Fibroblast of lung (primary cell): ENCODE data around the gene ATP5PD. TPM values are rescaled to one million over a fixed set of nuclear protein-coding genes. Genes with fewer than 3 reads are reported as not detected.

Experiments
- DNase-seq, 2 donors: peaks; one replicate each; pipeline versions ENCODE4 v3.0.0 to v3.0.0-alpha.2; 2010; ENCODE audit warnings: low read depth in 2 of 2
- H2AFZ ChIP-seq: 2 replicates; pipeline ENCODE4 v1.5.1; 2012; ENCODE audit warnings: low read length, control low read depth, inconsistent platforms
- H3K27ac ChIP-seq: 2 replicates; pipeline ENCODE4 v1.5.1; 2011; ENCODE audit warnings: low read length, control low read depth; ENCODE audit not compliant: insufficient read depth
- H3K27me3 ChIP-seq: 2 replicates; pipeline ENCODE4 v1.5.1; 2011; ENCODE audit warnings: mild to moderate bottlenecking, low read length; ENCODE audit not compliant: control insufficient read depth, insufficient read depth
- H3K36me3 ChIP-seq: 2 replicates; pipeline ENCODE4 v1.5.1; 2011; ENCODE audit warnings: low read length; ENCODE audit not compliant: control insufficient read depth, insufficient read depth
- H3K4me1 ChIP-seq: 2 replicates; pipeline ENCODE4 v1.5.1; 2011; ENCODE audit warnings: low read length; ENCODE audit not compliant: control insufficient read depth, insufficient read depth; ENCODE audit errors: extremely low read depth
- H3K4me2 ChIP-seq: 2 replicates; pipeline ENCODE4 v1.5.1; 2011; ENCODE audit warnings: low read length, control low read depth; ENCODE audit not compliant: insufficient read depth; ENCODE audit errors: extremely low read depth
- H3K4me3 ChIP-seq, 4 experiments: fragments of 200-600 bp in 1 of 4; sonication (generic) in 1 of 4; replicated peaks in 1 of 4; 2 replicates each; pipeline ENCODE4 v1.5.1; 2011 to 2016; ENCODE audit warnings: low read length in 4 of 4, low read depth in 3 of 4, mild to moderate bottlenecking in 3 of 4, control low read depth in 2 of 4, inconsistent platforms in 1 of 4, mixed read lengths in 1 of 4; ENCODE audit not compliant: insufficient read depth in 1 of 4; ENCODE audit errors: control extremely low read depth in 1 of 4
- H3K79me2 ChIP-seq: 2 replicates; pipeline ENCODE4 v1.5.1; 2012; ENCODE audit warnings: mild to moderate bottlenecking, low read length, inconsistent platforms; ENCODE audit not compliant: control insufficient read depth, insufficient read depth
- H3K9ac ChIP-seq: 2 replicates; pipeline ENCODE4 v1.5.1; 2011; ENCODE audit warnings: mild to moderate bottlenecking, low read length, control low read depth; ENCODE audit not compliant: insufficient read depth
- H3K9me3 ChIP-seq: 2 replicates; pipeline ENCODE4 v1.5.1; 2012; ENCODE audit warnings: low read depth, low read length; ENCODE audit not compliant: control insufficient read depth, insufficient read depth
- H4K20me1 ChIP-seq: 2 replicates; pipeline ENCODE4 v1.5.1; 2011; ENCODE audit warnings: low read length; ENCODE audit not compliant: control insufficient read depth, insufficient read depth; ENCODE audit errors: extremely low read depth
- CTCF ChIP-seq, 2 donors: IDR thresholded peaks in 1 of 2; conservative IDR thresholded peaks in 1 of 2; 1 replicate in 1 of 2; 2 replicates in 1 of 2; pipeline ENCODE4 v1.5.1; 2011 to 2012; ENCODE audit warnings: low read length in 2 of 2, control low read depth in 1 of 2, inconsistent platforms in 1 of 2, low read depth in 1 of 2, mild to moderate bottlenecking in 1 of 2
- EZH2 ChIP-seq: IDR thresholded peaks from 2 replicates; pipeline ENCODE4 v1.5.1; 2012; ENCODE audit warnings: low read length, control low read depth, mild to moderate bottlenecking; ENCODE audit errors: missing control alignments
- polyA plus RNA-seq, 2 donors: library from polyadenylated mRNA; depleted of rRNA in 1 of 2; stranded (reverse) in 1 of 2; unstranded in 1 of 2; fragments of >200 nt; gene quantifications; 2 replicates each; pipeline ENCODE4 v1.2.1, GENCODE V29; 2011 to 2012; ENCODE audit warnings: missing spikeins in 1 of 2
- total RNA-seq: library from RNA; depleted of rRNA; stranded (reverse); fragments of >200 nt; gene quantifications from 2 replicates; pipeline ENCODE4 v1.2.1, GENCODE V29; 2014

The ATP5PD gene
- total and polyA plus RNA-seq, 2 donors (not counting 1 experiment from before 2014, with no cell fraction given), result 317 to 442 TPM

- Histone ChIP-seq H3K27ac (no peak overlapping the region), H3K4me3 (no peak overlapping the region), H3K9me3 (no peaks in the 10 kb centered on the region), H3K27me3 (no peaks in the 10 kb centered on the region), H3K36me3 (peaks cover 13% of the 10 kb centered on the region), H3K4me1 (no peaks in the 10 kb centered on the region), H3K9ac (no peak overlapping the region), H3K4me2 (no peak overlapping the region), H4K20me1 (no peaks in the 10 kb centered on the region), H3K79me2 (no peaks in the 10 kb centered on the region), H2AFZ (no peak overlapping the region)
- DNase-seq, result no peak
- no peak for TF ChIP-seq EZH2
- TF ChIP-seq CTCF (conservative IDR thresholded peaks at IDR 0.05 in 1 of 2, IDR thresholded peaks at IDR 0.05 in 1 of 2; ENCODE audit: low read depth in 1 of 2, low read length in 2 of 2), result no peak
Measured at GRCh38 chr17:75020331-75021110, 26.2 kb downstream of the ATP5PD start.

- H3K27ac ChIP-seq, result no peak overlapping the region
- no peaks in the 10 kb centered on the region for H4K20me1 ChIP-seq
- H3K27me3 ChIP-seq, result no peaks in the 10 kb centered on the region
- no peak overlapping the region for H3K4me3 ChIP-seq
- H3K4me2 ChIP-seq, result no peak overlapping the region
- DNase-seq, result no peak
- no peak overlapping the region for H3K9ac ChIP-seq
- no peaks in the 10 kb centered on the region for H3K4me1 ChIP-seq
- H3K79me2 ChIP-seq, result peaks cover 3% of the 10 kb centered on the region
- peaks cover 13% of the 10 kb centered on the region for H3K36me3 ChIP-seq
- H3K9me3 ChIP-seq, result no peaks in the 10 kb centered on the region
- no peak for TF ChIP-seq CTCF (conservative IDR thresholded peaks at IDR 0.05 in 1 of 2, IDR thresholded peaks at IDR 0.05 in 1 of 2; ENCODE audit: low read depth in 1 of 2, low read length in 2 of 2)
- no peak for TF ChIP-seq EZH2
- H2AFZ ChIP-seq, result no peak overlapping the region
Measured at GRCh38 chr17:75019710-75020109, 27.1 kb downstream of the ATP5PD start.

- no peaks in the 10 kb centered on the region for H3K9me3 ChIP-seq
- H2AFZ ChIP-seq, result no peak overlapping the region
- H3K4me2 ChIP-seq, result no peak overlapping the region
- H3K4me3 ChIP-seq, result no peak overlapping the region
- DNase-seq, result no peak
- H4K20me1 ChIP-seq, result no peaks in the 10 kb centered on the region
- H3K27ac ChIP-seq, result no peak overlapping the region
- peaks cover 13% of the 10 kb centered on the region for H3K36me3 ChIP-seq
- no peak for TF ChIP-seq EZH2
- TF ChIP-seq CTCF (conservative IDR thresholded peaks at IDR 0.05 in 1 of 2, IDR thresholded peaks at IDR 0.05 in 1 of 2; ENCODE audit: low read depth in 1 of 2, low read length in 2 of 2), result no peak
- H3K27me3 ChIP-seq, result no peaks in the 10 kb centered on the region
- H3K9ac ChIP-seq, result no peak overlapping the region
- peaks cover 5% of the 10 kb centered on the region for H3K79me2 ChIP-seq
- no peaks in the 10 kb centered on the region for H3K4me1 ChIP-seq
Measured at GRCh38 chr17:75019146-75019545, 27.6 kb downstream of the ATP5PD start.
